SU-DHL-6 (cell line): ENCODE data around the gene FDX2.

ENCODE experiments used
- H2AFZ ChIP-seq: fragments of 200-600 bp; sonication (generic); 2 replicates; pipeline ENCODE4 v1.6.1; 2014; ENCODE audit warnings: low read depth, mild to moderate bottlenecking, moderate library complexity, mixed read lengths, antibody characterized with exemption, low read length; ENCODE audit not compliant: severe bottlenecking
- H3F3A ChIP-seq: fragments of 200-600 bp; shearing (Covaris generic); 2 replicates; pipeline ENCODE4 v1.6.0; 2016; ENCODE audit warnings: antibody characterized with exemption, mild to moderate bottlenecking; ENCODE audit not compliant: insufficient read depth
- H3K27ac ChIP-seq: fragments of 200-600 bp; sonication (generic); 2 replicates; pipeline ENCODE4 v1.5.1; 2016; ENCODE audit warnings: low read depth, mild to moderate bottlenecking, low read length, moderate library complexity, mixed read lengths
- H3K27me3 ChIP-seq: fragments of 200-600 bp; sonication (generic), shearing (Covaris generic); 2 replicates; pipeline ENCODE4 v1.6.0; 2014; ENCODE audit warnings: mild to moderate bottlenecking, low read length
- H3K36me3 ChIP-seq: fragments of 200-600 bp; sonication (generic); 2 replicates; pipeline ENCODE4 v1.6.1; 2014; ENCODE audit warnings: mild to moderate bottlenecking, low read length, mixed read lengths
- H3K4me2 ChIP-seq: fragments of 300-600, 200-600 bp; shearing (Covaris generic), sonication (generic); 2 replicates; pipeline ENCODE4 v1.6.0; 2014; ENCODE audit warnings: low read length, low read depth, mild to moderate bottlenecking; ENCODE audit not compliant: poor library complexity, severe bottlenecking
- H3K4me3 ChIP-seq: fragments of 200-600 bp; sonication (generic); 2 replicates; pipeline ENCODE4 v1.5.1; 2014; ENCODE audit warnings: antibody characterized with exemption, low read length, mild to moderate bottlenecking, mixed read lengths; ENCODE audit not compliant: insufficient read depth, poor library complexity, severe bottlenecking
- H3K79me2 ChIP-seq: fragments of 200-600 bp; sonication (generic); 2 replicates; pipeline ENCODE4 v1.6.1; 2014; ENCODE audit warnings: mild to moderate bottlenecking, low read length, moderate library complexity; ENCODE audit not compliant: insufficient read depth
- H3K9ac ChIP-seq: fragments of 200-600 bp; sonication (generic); 2 replicates; pipeline ENCODE4 v1.7.0; 2014; ENCODE audit warnings: mild to moderate bottlenecking, low read length
- H3K9me2 ChIP-seq: fragments of 200-600 bp; sonication (generic); replicated peaks from 2 replicates; pipeline ENCODE4 v1.6.1; 2014; ENCODE audit warnings: low read length; ENCODE audit not compliant: insufficient read depth
- H3K9me3 ChIP-seq: fragments of 200-600 bp; sonication (generic); 2 replicates; pipeline ENCODE4 v1.6.1; 2014; ENCODE audit warnings: low read length, mixed read lengths; ENCODE audit not compliant: insufficient read depth
- H4K20me1 ChIP-seq: fragments of 200-600 bp; sonication (generic); 2 replicates; pipeline ENCODE4 v1.6.1; 2014; ENCODE audit warnings: low read depth, mild to moderate bottlenecking, antibody characterized with exemption, low read length, moderate library complexity, mixed read lengths
- EZH2phosphoT487 ChIP-seq: fragments of 200-600 bp; sonication (generic), shearing (Covaris generic); conservative IDR thresholded peaks from 2 replicates; pipeline ENCODE4 v1.6.1; 2018; ENCODE audit warnings: mild to moderate bottlenecking, antibody characterized with exemption, low read length, moderate library complexity, mixed read lengths
- TF ChIP-seq, protein P1 (sequence below): fragments of 200-600 bp; sonication (generic); IDR thresholded peaks from one replicate; pipeline ENCODE4 v1.5.1; 2017; ENCODE audit warnings: antibody characterized with exemption, mild to moderate bottlenecking, low read length, moderate library complexity; ENCODE audit not compliant: insufficient read depth, poor library complexity, severe bottlenecking

Gene FDX2

DNA sequence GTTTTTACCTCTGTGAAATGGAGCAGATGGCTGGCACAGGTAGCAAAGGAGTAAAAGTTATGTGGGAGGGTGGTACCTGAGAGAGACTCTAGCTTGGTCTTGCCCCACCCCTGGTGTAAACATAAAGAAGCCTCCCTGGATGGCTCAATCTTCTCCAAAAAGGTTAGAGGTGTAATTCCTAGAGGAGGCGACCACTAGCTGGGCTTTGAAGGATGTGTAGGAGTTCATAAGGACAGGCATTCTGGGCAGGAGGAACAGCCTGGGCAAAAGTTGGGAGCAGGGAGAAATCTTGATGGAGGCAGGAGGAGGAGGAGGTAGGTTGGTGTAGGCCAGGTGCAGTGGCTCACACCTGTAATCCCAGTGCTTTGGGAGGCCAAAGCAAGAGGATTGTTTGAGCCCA, 36.9 kb downstream of the FDX2 start:
- Histone ChIP-seq H3K4me3 (no peak overlapping the region), H3K9me2 (no peaks in the 10 kb centered on the region), H4K20me1 (no peaks in the 10 kb centered on the region), H3K79me2 (0 out of 2 replicates have a peak, but pooled peaks cover 7% of the 10 kb centered on the region), H3K4me2 (no peak overlapping the region), H3K27ac (no peak overlapping the region), H3K9ac (no peak overlapping the region), H2AFZ (no peak overlapping the region), H3K9me3 (no peaks in the 10 kb centered on the region), H3F3A (no peaks in the 10 kb centered on the region), H3K36me3 (no peaks in the 10 kb centered on the region), H3K27me3 (no peaks in the 10 kb centered on the region)
- TF ChIP-seq EZH2phosphoT487: no peak
- TF ChIP-seq, protein P1, sequence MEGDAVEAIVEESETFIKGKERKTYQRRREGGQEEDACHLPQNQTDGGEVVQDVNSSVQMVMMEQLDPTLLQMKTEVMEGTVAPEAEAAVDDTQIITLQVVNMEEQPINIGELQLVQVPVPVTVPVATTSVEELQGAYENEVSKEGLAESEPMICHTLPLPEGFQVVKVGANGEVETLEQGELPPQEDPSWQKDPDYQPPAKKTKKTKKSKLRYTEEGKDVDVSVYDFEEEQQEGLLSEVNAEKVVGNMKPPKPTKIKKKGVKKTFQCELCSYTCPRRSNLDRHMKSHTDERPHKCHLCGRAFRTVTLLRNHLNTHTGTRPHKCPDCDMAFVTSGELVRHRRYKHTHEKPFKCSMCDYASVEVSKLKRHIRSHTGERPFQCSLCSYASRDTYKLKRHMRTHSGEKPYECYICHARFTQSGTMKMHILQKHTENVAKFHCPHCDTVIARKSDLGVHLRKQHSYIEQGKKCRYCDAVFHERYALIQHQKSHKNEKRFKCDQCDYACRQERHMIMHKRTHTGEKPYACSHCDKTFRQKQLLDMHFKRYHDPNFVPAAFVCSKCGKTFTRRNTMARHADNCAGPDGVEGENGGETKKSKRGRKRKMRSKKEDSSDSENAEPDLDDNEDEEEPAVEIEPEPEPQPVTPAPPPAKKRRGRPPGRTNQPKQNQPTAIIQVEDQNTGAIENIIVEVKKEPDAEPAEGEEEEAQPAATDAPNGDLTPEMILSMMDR: no peak

DNA sequence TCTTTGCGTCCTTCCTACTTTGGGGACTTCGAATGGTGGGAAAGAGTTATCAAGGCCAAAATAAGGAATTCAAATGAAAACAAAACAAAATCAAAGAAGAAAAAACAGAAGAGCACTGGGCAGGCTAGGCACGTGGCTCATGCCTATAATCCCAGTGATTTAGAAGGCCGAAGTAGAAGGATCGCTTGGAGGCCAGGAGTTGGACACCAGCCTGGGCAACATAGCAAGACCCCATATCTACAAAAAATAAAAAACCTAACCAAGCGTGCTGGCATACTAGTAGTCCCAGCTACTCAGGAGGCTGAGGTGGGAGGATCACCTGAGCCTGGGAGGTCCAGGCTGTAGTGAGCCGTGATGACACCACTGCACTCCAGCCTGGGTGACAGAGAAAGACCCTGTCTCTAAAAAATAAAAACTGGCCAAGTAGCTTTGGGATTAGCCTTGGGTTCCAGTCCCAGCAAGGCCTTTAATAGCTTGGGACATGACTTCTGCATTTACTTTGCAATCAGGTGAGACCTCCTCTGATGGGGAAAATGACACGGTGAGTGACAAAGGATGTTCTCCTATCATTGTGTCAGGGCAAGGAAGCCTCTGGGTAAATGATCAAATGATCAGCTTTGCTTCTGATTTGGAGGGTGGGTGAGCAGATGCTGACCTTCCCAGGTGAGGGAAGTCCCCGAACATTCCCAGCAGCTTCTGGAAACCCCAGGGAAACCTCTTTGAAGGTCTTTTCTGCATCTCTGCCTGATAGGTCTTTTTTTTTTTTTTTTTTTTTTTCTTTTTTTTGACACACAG, 37.8 kb downstream of the FDX2 start:
- no peaks in the 10 kb centered on the region for H3K27me3 ChIP-seq
- no peaks in the 10 kb centered on the region for H4K20me1 ChIP-seq
- no peak overlapping the region for H3K4me3 ChIP-seq
- H3K9me2 ChIP-seq: no peaks in the 10 kb centered on the region
- H3K9me3 ChIP-seq: no peaks in the 10 kb centered on the region
- H3K36me3 ChIP-seq: no peaks in the 10 kb centered on the region
- no peak overlapping the region for H3K9ac ChIP-seq
- TF ChIP-seq, protein P1: no peak
- TF ChIP-seq EZH2phosphoT487: no peak
- 0 out of 2 replicates have a peak, but pooled peaks cover 8% of the 10 kb centered on the region for H3K79me2 ChIP-seq
- H2AFZ ChIP-seq: no peak overlapping the region
- no peak overlapping the region for H3K27ac ChIP-seq
- no peak overlapping the region for H3K4me2 ChIP-seq
- H3F3A ChIP-seq: no peaks in the 10 kb centered on the region

DNA sequence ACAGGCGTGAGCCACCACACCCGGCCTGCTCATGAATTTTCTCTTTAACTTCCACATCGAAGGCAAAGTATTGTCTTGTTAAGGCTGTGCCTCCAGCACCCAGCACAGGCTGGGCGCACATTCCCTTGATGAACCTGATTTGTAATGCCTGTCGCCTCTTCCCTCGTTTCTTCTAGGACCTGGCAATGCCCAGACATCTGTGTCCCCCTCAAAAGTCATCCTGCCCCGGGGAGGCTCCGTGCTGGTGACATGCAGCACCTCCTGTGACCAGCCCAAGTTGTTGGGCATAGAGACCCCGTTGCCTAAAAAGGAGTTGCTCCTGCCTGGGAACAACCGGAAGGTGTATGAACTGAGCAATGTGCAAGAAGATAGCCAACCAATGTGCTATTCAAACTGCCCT, 41.2 kb downstream of the FDX2 start:
- Histone ChIP-seq H3K79me2 (peaks cover 22% of the 10 kb centered on the region; the same call in 1 of the 2 replicates), H3K9me3 (no peaks in the 10 kb centered on the region)

More for the DNA sequence above, 41.2 kb downstream of the FDX2 start:
- no peak overlapping the region for H3K9ac ChIP-seq
- TF ChIP-seq, protein P1: no peak
- TF ChIP-seq EZH2phosphoT487: no peak
- no peak overlapping the region for H3K4me2 ChIP-seq
- no peaks in the 10 kb centered on the region for H3K9me2 ChIP-seq
- no peaks in the 10 kb centered on the region for H4K20me1 ChIP-seq
- peaks cover 16% of the 10 kb centered on the region for H3F3A ChIP-seq
- no peak overlapping the region for H3K27ac ChIP-seq
- H3K4me3 ChIP-seq: no peak overlapping the region
- H3K27me3 ChIP-seq: no peaks in the 10 kb centered on the region
- no peaks in the 10 kb centered on the region for H3K36me3 ChIP-seq
- no peak overlapping the region for H2AFZ ChIP-seq
